SK-N-SH treated with all-trans-retinoic acid at 6 μM for 48 hours (cell line): ENCODE results near the gene GRM5.

Experiments used
- ARNTL ChIP-seq: fragments of 450-650 bp; formaldehyde crosslinking; IDR thresholded peaks from 2 replicates; pipeline ENCODE4 v1.5.0; 2020; ENCODE audit warnings: low read depth, mild to moderate bottlenecking, moderate library complexity, borderline replicate concordance
- BACH2 ChIP-seq: fragments of 250-450 bp; sonication (Bioruptor Pico); IDR thresholded peaks from 2 replicates; pipeline ENCODE4 v1.9.0; 2021; ENCODE audit warnings: mild to moderate bottlenecking, borderline replicate concordance
- CSDC2 ChIP-seq: fragments of 250-450 bp; sonication (Bioruptor Pico); IDR thresholded peaks from 2 replicates; pipeline ENCODE4 v1.5.0; 2020; ENCODE audit warnings: mild to moderate bottlenecking, moderate library complexity
- ESRRG ChIP-seq: fragments of 250-450 bp; sonication (Bioruptor Pico); IDR thresholded peaks from 2 replicates; pipeline ENCODE4 v1.6.1; 2021; ENCODE audit warnings: mild to moderate bottlenecking
- ISL1 ChIP-seq: fragments of 250-450 bp; sonication (Bioruptor Pico); IDR thresholded peaks from 2 replicates; pipeline ENCODE4 v2.1.2; 2022; ENCODE audit warnings: mild to moderate bottlenecking, moderate library complexity
- RARB ChIP-seq: fragments of 250-450 bp; sonication (Bioruptor Pico); IDR thresholded peaks from 2 replicates; pipeline ENCODE4 v1.8.0; 2021; ENCODE audit warnings: mild to moderate bottlenecking, moderate library complexity
- ZC3H10 ChIP-seq: fragments of 250-450 bp; sonication (Bioruptor Pico); IDR thresholded peaks from 2 replicates; pipeline ENCODE4 v1.5.1; 2021; ENCODE audit warnings: mild to moderate bottlenecking, moderate library complexity
- ZFP3 ChIP-seq: fragments of 250-450 bp; sonication (Bioruptor Pico); IDR thresholded peaks from 2 replicates; pipeline ENCODE4 v1.5.0; 2020; ENCODE audit warnings: mild to moderate bottlenecking, moderate library complexity
- ZFP30 ChIP-seq: fragments of 450-650 bp; formaldehyde crosslinking; IDR thresholded peaks from 2 replicates; pipeline ENCODE4 v1.5.0; 2022; ENCODE audit warnings: mild to moderate bottlenecking, moderate library complexity
- ZNF565 ChIP-seq: fragments of 450-650 bp; formaldehyde crosslinking; conservative IDR thresholded peaks from 2 replicates; pipeline ENCODE4 v1.5.0; 2020; ENCODE audit warnings: low read depth, mild to moderate bottlenecking, moderate library complexity
- TF ChIP-seq, protein P1 (sequence below): fragments of 250-450 bp; sonication (Bioruptor Pico); IDR thresholded peaks from 2 replicates; pipeline ENCODE4 v1.8.0; 2020; ENCODE audit warnings: mild to moderate bottlenecking, moderate library complexity, borderline replicate concordance

DNA sequence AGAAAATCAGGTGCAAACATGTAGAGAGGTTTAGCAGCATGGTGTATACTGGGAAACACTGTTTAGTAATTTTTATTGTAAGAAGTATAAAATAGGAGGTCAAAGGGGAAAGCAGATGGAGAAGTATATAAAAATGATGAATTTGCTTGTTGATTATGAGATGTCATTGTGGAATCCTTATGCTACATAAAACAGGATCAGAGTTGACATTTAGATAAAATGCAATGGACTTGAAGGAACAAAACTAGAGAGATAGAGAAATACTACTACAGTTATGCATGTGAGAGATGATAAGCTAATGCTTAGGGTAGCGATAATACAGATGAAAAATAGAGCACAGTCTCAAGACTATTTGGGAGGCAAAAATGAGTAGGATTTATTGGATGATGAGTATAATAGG is 536.4 kb downstream of the GRM5 start:
- TF ChIP-seq RARB (CRISPR knock-in tag) (no peak), ZFP3 (CRISPR knock-in tag) (no peak), ZC3H10 (CRISPR knock-in tag) (no peak), BACH2 (CRISPR knock-in tag) (no peak), ZFP30 (CRISPR knock-in tag) (no peak), ESRRG (CRISPR knock-in tag) (no peak), ISL1 (CRISPR knock-in tag) (no peak), ARNTL (CRISPR knock-in tag) (no peak), ZNF565 (no peak), CSDC2 (CRISPR knock-in tag) (no peak)
- TF ChIP-seq, protein P1, sequence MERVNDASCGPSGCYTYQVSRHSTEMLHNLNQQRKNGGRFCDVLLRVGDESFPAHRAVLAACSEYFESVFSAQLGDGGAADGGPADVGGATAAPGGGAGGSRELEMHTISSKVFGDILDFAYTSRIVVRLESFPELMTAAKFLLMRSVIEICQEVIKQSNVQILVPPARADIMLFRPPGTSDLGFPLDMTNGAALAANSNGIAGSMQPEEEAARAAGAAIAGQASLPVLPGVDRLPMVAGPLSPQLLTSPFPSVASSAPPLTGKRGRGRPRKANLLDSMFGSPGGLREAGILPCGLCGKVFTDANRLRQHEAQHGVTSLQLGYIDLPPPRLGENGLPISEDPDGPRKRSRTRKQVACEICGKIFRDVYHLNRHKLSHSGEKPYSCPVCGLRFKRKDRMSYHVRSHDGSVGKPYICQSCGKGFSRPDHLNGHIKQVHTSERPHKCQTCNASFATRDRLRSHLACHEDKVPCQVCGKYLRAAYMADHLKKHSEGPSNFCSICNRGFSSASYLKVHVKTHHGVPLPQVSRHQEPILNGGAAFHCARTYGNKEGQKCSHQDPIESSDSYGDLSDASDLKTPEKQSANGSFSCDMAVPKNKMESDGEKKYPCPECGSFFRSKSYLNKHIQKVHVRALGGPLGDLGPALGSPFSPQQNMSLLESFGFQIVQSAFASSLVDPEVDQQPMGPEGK, result no peak
